ENCODE results near the gene NCAM2.

- TF ChIP-seq CTCF (IDR thresholded peaks at IDR 0.05; ENCODE audit: insufficient read depth, low read length) (no peak), POLR2AphosphoS5 (IDR thresholded peaks at IDR 0.05; ENCODE audit: low read depth) (no peak)
These were observed 247.8 kb downstream of the NCAM2 start for GRCh38 chr21:21246007-21246406.

All from HL-60 (cell line).